HEK293 (cell line): ENCODE results near the gene ZFAND3.

Source experiments
- GLI4 ChIP-seq: fragments of 450-650 bp; formaldehyde crosslinking; IDR thresholded peaks from 2 replicates; pipeline ENCODE4 v1.5.1; 2016; ENCODE audit warnings: missing biosample characterization, missing genetic modification characterization
- GLIS2 ChIP-seq: fragments of 450-650 bp; formaldehyde crosslinking; IDR thresholded peaks from 2 replicates; pipeline ENCODE4 v1.5.1; 2016; ENCODE audit warnings: missing biosample characterization, missing genetic modification characterization
- KLF10 ChIP-seq: fragments of 450-650 bp; IDR thresholded peaks from 2 replicates; pipeline ENCODE4 v1.5.1; 2018; ENCODE audit warnings: missing biosample characterization, mild to moderate bottlenecking, missing genetic modification characterization
- RBAK ChIP-seq: fragments of 450-650 bp; formaldehyde crosslinking; IDR thresholded peaks from 2 replicates; pipeline ENCODE4 v1.5.1; 2016; ENCODE audit warnings: missing biosample characterization, missing genetic modification characterization
- REPIN1 ChIP-seq: fragments of 450-650 bp; formaldehyde crosslinking; IDR thresholded peaks from 2 replicates; pipeline ENCODE4 v1.5.1; 2017; ENCODE audit warnings: missing biosample characterization, missing genetic modification characterization, low read depth
- SP7 ChIP-seq: fragments of 450-650 bp; formaldehyde crosslinking; IDR thresholded peaks from 2 replicates; pipeline ENCODE4 v1.5.1; 2016; ENCODE audit warnings: missing biosample characterization, missing genetic modification characterization
- ZBTB17 ChIP-seq: fragments of 450-650 bp; formaldehyde crosslinking; IDR thresholded peaks from 2 replicates; pipeline ENCODE4 v1.5.1; 2016; ENCODE audit warnings: missing biosample characterization, missing genetic modification characterization
- ZBTB21 ChIP-seq: fragments of 450-650 bp; formaldehyde crosslinking; IDR thresholded peaks from 2 replicates; pipeline ENCODE4 v1.5.1; 2017; ENCODE audit warnings: missing biosample characterization, missing genetic modification characterization
- ZFP41 ChIP-seq: fragments of 450-650 bp; formaldehyde crosslinking; IDR thresholded peaks from 2 replicates; pipeline ENCODE4 v1.5.1; 2016; ENCODE audit warnings: missing biosample characterization, missing genetic modification characterization, borderline replicate concordance
- ZFP69B ChIP-seq: fragments of 450-650 bp; formaldehyde crosslinking; IDR thresholded peaks from 2 replicates; pipeline ENCODE4 v1.5.1; 2016; ENCODE audit warnings: missing biosample characterization, missing genetic modification characterization
- ZNF112 ChIP-seq: fragments of 450-650 bp; formaldehyde crosslinking; IDR thresholded peaks from 2 replicates; pipeline ENCODE4 v1.5.0; 2017; ENCODE audit warnings: missing biosample characterization, missing genetic modification characterization
- ZNF138 ChIP-seq: fragments of 450-650 bp; formaldehyde crosslinking; IDR thresholded peaks from 2 replicates; pipeline ENCODE4 v1.5.1; 2016; ENCODE audit warnings: missing biosample characterization, missing genetic modification characterization, borderline replicate concordance
- ZNF174 ChIP-seq: fragments of 450-650 bp; formaldehyde crosslinking; IDR thresholded peaks from 2 replicates; pipeline ENCODE4 v1.5.0; 2017; ENCODE audit warnings: missing biosample characterization, mild to moderate bottlenecking, missing genetic modification characterization
- ZNF184 ChIP-seq: fragments of 450-650 bp; IDR thresholded peaks from 2 replicates; pipeline ENCODE4 v1.5.1; 2018; ENCODE audit warnings: missing biosample characterization, mild to moderate bottlenecking, missing genetic modification characterization
- ZNF19 ChIP-seq: fragments of 450-650 bp; formaldehyde crosslinking; IDR thresholded peaks from 2 replicates; pipeline ENCODE4; 2016; ENCODE audit warnings: missing biosample characterization, missing genetic modification characterization, low read depth
- ZNF202 ChIP-seq: fragments of 450-650 bp; formaldehyde crosslinking; IDR thresholded peaks from 2 replicates; pipeline ENCODE4 v1.5.1; 2016; ENCODE audit warnings: missing biosample characterization, missing genetic modification characterization, borderline replicate concordance
- ZNF211 ChIP-seq: fragments of 450-650 bp; formaldehyde crosslinking; IDR thresholded peaks from 2 replicates; pipeline ENCODE4 v1.5.1; 2016; ENCODE audit warnings: low read depth, missing biosample characterization, missing genetic modification characterization
- ZNF521 ChIP-seq: fragments of 450-650 bp; formaldehyde crosslinking; IDR thresholded peaks from 2 replicates; pipeline ENCODE4 v1.5.1; 2017; ENCODE audit warnings: missing biosample characterization, mild to moderate bottlenecking, missing genetic modification characterization
- ZNF549 ChIP-seq: fragments of 450-650 bp; IDR thresholded peaks from 2 replicates; pipeline ENCODE4 v1.5.1; 2018; ENCODE audit warnings: missing biosample characterization, missing genetic modification characterization, mild to moderate bottlenecking, inconsistent platforms, moderate library complexity
- ZNF621 ChIP-seq: fragments of 450-650 bp; formaldehyde crosslinking; IDR thresholded peaks from 2 replicates; pipeline ENCODE4 v1.5.1; 2017; ENCODE audit warnings: missing biosample characterization, missing genetic modification characterization
- ZNF768 ChIP-seq: fragments of 450-650 bp; formaldehyde crosslinking; IDR thresholded peaks from 2 replicates; pipeline ENCODE4 v1.5.1; 2018; ENCODE audit warnings: missing biosample characterization, mild to moderate bottlenecking, missing genetic modification characterization
- ZNF791 ChIP-seq: fragments of 450-650 bp; formaldehyde crosslinking; IDR thresholded peaks from 2 replicates; pipeline ENCODE4 v1.5.1; 2016; ENCODE audit warnings: missing biosample characterization, missing genetic modification characterization
- TF ChIP-seq, protein P1 (sequence below): fragments of 450-650 bp; formaldehyde crosslinking; IDR thresholded peaks from 2 replicates; pipeline ENCODE4 v1.5.1; 2016; ENCODE audit warnings: missing biosample characterization, missing genetic modification characterization
- TF ChIP-seq, protein P2 (sequence below): fragments of 450-650 bp; formaldehyde crosslinking; IDR thresholded peaks from 2 replicates; pipeline ENCODE4 v1.5.1; 2016; ENCODE audit warnings: missing biosample characterization, missing genetic modification characterization
- TF ChIP-seq, protein P3 (sequence below): fragments of 450-650 bp; formaldehyde crosslinking; IDR thresholded peaks from 2 replicates; pipeline ENCODE4 v1.5.1; 2016; ENCODE audit warnings: missing biosample characterization, missing genetic modification characterization
- TF ChIP-seq, protein P4 (sequence below): fragments of 450-650 bp; formaldehyde crosslinking; IDR thresholded peaks from 2 replicates; pipeline ENCODE4 v1.5.1; 2016; ENCODE audit warnings: missing biosample characterization, missing genetic modification characterization
- TF ChIP-seq, protein P5 (sequence below): fragments of 450-650 bp; formaldehyde crosslinking; IDR thresholded peaks from 2 replicates; pipeline ENCODE4 v1.5.1; 2016; ENCODE audit warnings: missing biosample characterization, missing genetic modification characterization, borderline replicate concordance
- TF ChIP-seq, protein P6 (sequence below): fragments of 450-650 bp; formaldehyde crosslinking; IDR thresholded peaks from 2 replicates; pipeline ENCODE4 v1.5.1; 2016; ENCODE audit warnings: missing biosample characterization, missing genetic modification characterization

Gene ZFAND3

DNA sequence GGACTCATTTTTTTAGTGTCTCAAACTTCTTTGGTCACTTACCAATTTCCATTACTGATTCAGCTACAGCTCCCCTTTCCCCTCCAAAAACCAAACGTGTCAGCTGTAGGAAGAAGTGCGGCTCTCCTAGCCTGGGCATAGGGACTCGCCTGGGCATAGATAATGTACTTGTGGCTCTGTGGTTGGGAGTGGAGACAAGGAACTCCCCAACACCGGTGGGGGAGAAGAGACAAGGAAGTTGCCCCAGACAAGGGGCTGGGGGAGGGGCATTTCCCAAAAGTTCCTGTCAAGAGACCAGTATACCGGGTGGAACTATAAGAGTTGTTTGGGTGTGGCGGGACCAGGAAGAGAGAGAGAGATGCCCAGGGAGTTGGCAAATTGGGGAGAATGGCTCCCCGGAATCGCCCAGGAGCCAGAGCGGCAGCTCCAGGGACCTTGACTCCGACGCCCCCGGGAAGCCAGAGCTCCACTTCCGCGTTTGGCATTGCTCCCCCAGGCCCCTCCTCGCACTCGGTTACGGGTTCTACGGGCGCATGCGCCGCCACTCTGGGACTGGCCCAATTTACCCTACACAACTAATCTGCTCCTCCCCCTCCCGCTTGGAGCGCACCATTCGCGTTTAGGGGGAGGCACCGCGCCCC lies 871 bp upstream of the ZFAND3 start (continued):
- TF ChIP-seq, protein P1, sequence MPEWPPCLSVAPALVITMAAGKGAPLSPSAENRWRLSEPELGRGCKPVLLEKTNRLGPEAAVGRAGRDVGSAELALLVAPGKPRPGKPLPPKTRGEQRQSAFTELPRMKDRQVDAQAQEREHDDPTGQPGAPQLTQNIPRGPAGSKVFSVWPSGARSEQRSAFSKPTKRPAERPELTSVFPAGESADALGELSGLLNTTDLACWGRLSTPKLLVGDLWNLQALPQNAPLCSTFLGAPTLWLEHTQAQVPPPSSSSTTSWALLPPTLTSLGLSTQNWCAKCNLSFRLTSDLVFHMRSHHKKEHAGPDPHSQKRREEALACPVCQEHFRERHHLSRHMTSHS (tag by site-specific recombination) = no peak
- TF ChIP-seq ZNF19 (tag by site-specific recombination) (no peak), ZNF521 (no peak), ZNF211 (no peak), ZNF184 (tag by site-specific recombination) (0 out of 2 replicates have a peak, but pooled peaks have one; percentile 8), KLF10 (no peak), ZNF112 (no peak), ZBTB17 (peak; percentile 46; the same call in 1 of the 2 replicates), ZNF174 (tag by site-specific recombination) (no peak), ZNF202 (tag by site-specific recombination) (no peak), SP7 (no peak), ZFP69B (tag by site-specific recombination) (peak; percentile 49; the same call in 1 of the 2 replicates), RBAK (tag by site-specific recombination) (no peak), ZNF768 (tag by site-specific recombination) (no peak), ZNF621 (no peak), ZBTB21 (tag by site-specific recombination) (no peak), ZNF549 (tag by site-specific recombination) (no peak), GLI4 (tag by site-specific recombination) (no peak), ZFP41 (tag by site-specific recombination) (no peak), GLIS2 (peak; percentile 16), ZNF791 (tag by site-specific recombination) (no peak), REPIN1 (tag by site-specific recombination) (no peak), ZNF138 (tag by site-specific recombination) (no peak)
- TF ChIP-seq, protein P2, sequence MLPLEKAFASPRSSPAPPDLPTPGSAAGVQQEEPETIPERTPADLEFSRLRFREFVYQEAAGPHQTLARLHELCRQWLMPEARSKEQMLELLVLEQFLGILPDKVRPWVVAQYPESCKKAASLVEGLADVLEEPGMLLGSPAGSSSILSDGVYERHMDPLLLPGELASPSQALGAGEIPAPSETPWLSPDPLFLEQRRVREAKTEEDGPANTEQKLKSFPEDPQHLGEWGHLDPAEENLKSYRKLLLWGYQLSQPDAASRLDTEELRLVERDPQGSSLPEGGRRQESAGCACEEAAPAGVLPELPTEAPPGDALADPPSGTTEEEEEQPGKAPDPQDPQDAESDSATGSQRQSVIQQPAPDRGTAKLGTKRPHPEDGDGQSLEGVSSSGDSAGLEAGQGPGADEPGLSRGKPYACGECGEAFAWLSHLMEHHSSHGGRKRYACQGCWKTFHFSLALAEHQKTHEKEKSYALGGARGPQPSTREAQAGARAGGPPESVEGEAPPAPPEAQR (tag by site-specific recombination) = no peak
- TF ChIP-seq, protein P3, sequence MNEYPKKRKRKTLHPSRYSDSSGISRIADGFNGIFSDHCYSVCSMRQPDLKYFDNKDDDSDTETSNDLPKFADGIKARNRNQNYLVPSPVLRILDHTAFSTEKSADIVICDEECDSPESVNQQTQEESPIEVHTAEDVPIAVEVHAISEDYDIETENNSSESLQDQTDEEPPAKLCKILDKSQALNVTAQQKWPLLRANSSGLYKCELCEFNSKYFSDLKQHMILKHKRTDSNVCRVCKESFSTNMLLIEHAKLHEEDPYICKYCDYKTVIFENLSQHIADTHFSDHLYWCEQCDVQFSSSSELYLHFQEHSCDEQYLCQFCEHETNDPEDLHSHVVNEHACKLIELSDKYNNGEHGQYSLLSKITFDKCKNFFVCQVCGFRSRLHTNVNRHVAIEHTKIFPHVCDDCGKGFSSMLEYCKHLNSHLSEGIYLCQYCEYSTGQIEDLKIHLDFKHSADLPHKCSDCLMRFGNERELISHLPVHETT = no peak
- TF ChIP-seq, protein P4, sequence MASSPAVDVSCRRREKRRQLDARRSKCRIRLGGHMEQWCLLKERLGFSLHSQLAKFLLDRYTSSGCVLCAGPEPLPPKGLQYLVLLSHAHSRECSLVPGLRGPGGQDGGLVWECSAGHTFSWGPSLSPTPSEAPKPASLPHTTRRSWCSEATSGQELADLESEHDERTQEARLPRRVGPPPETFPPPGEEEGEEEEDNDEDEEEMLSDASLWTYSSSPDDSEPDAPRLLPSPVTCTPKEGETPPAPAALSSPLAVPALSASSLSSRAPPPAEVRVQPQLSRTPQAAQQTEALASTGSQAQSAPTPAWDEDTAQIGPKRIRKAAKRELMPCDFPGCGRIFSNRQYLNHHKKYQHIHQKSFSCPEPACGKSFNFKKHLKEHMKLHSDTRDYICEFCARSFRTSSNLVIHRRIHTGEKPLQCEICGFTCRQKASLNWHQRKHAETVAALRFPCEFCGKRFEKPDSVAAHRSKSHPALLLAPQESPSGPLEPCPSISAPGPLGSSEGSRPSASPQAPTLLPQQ = no peak
- TF ChIP-seq, protein P5, sequence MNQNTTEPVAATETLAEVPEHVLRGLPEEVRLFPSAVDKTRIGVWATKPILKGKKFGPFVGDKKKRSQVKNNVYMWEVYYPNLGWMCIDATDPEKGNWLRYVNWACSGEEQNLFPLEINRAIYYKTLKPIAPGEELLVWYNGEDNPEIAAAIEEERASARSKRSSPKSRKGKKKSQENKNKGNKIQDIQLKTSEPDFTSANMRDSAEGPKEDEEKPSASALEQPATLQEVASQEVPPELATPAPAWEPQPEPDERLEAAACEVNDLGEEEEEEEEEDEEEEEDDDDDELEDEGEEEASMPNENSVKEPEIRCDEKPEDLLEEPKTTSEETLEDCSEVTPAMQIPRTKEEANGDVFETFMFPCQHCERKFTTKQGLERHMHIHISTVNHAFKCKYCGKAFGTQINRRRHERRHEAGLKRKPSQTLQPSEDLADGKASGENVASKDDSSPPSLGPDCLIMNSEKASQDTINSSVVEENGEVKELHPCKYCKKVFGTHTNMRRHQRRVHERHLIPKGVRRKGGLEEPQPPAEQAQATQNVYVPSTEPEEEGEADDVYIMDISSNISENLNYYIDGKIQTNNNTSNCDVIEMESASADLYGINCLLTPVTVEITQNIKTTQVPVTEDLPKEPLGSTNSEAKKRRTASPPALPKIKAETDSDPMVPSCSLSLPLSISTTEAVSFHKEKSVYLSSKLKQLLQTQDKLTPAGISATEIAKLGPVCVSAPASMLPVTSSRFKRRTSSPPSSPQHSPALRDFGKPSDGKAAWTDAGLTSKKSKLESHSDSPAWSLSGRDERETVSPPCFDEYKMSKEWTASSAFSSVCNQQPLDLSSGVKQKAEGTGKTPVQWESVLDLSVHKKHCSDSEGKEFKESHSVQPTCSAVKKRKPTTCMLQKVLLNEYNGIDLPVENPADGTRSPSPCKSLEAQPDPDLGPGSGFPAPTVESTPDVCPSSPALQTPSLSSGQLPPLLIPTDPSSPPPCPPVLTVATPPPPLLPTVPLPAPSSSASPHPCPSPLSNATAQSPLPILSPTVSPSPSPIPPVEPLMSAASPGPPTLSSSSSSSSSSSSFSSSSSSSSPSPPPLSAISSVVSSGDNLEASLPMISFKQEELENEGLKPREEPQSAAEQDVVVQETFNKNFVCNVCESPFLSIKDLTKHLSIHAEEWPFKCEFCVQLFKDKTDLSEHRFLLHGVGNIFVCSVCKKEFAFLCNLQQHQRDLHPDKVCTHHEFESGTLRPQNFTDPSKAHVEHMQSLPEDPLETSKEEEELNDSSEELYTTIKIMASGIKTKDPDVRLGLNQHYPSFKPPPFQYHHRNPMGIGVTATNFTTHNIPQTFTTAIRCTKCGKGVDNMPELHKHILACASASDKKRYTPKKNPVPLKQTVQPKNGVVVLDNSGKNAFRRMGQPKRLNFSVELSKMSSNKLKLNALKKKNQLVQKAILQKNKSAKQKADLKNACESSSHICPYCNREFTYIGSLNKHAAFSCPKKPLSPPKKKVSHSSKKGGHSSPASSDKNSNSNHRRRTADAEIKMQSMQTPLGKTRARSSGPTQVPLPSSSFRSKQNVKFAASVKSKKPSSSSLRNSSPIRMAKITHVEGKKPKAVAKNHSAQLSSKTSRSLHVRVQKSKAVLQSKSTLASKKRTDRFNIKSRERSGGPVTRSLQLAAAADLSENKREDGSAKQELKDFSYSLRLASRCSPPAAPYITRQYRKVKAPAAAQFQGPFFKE (tag by site-specific recombination) = no peak
- TF ChIP-seq, protein P6, sequence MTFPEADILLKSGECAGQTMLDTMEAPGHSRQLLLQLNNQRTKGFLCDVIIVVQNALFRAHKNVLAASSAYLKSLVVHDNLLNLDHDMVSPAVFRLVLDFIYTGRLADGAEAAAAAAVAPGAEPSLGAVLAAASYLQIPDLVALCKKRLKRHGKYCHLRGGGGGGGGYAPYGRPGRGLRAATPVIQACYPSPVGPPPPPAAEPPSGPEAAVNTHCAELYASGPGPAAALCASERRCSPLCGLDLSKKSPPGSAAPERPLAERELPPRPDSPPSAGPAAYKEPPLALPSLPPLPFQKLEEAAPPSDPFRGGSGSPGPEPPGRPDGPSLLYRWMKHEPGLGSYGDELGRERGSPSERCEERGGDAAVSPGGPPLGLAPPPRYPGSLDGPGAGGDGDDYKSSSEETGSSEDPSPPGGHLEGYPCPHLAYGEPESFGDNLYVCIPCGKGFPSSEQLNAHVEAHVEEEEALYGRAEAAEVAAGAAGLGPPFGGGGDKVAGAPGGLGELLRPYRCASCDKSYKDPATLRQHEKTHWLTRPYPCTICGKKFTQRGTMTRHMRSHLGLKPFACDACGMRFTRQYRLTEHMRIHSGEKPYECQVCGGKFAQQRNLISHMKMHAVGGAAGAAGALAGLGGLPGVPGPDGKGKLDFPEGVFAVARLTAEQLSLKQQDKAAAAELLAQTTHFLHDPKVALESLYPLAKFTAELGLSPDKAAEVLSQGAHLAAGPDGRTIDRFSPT (tag by site-specific recombination) = no peak
